Frontal cortex (tissue), 4 donors: ENCODE data around the gene PPP1CC. TPM values are rescaled to one million over a fixed set of nuclear protein-coding genes. Genes with fewer than 3 reads are reported as not detected.
"Not testable (repeated sequence)": the region's sequence is repeated elsewhere in the genome, so short reads cannot be mapped to it uniquely, and the experiment has no call there.

Experiments
- DNase-seq, 2 donors: peaks; one replicate each; pipeline ENCODE4 v3.0.0; 2012; ENCODE audit warnings: low spot score in 2 of 2
- FAIRE-seq: peaks from 2 replicates; lab custom pipeline; 2012; peaks lifted over from hg19 to GRCh38; lab: Jason Lieb, UNC
- total RNA-seq: library from RNA; depleted of rRNA; stranded (reverse); fragments of >200 nt; gene quantifications from one replicate; pipeline ENCODE4 v1.2.3, GENCODE V29; 2014
- donor health status: control.
- donor health status: control.
- donor health status: control.

Gene PPP1CC
- 140 TPM for total RNA-seq

- DNase-seq (peak; percentile 94 to 96), FAIRE-seq (no peak)
Observed at GRCh38 chr12:110742718-110743570, at the start of gene PPP1CC. Gene PPP1CC, minus strand, starts transcription at chr12:110742891. Its CDS starts 184 bp downstream, at chr12:110742707.

GRCh38 chr12:110791589-110791988 is 48.9 kb upstream of the PPP1CC start:
- FAIRE-seq (no peak), DNase-seq (no peak)

GRCh38 chr12:110790301-110790700 is 47.6 kb upstream of the PPP1CC start:
- DNase-seq (no peak), FAIRE-seq (no peak)

- no peak for DNase-seq
- FAIRE-seq, result no peak
Observed at GRCh38 chr12:110786012-110786411, 43.3 kb upstream of the PPP1CC start.

GRCh38 chr12:110785240-110785639 is 42.5 kb upstream of the PPP1CC start:
- FAIRE-seq (no peak), DNase-seq (no peak)

- DNase-seq (no peak), FAIRE-seq (no peak)
Observed at GRCh38 chr12:110782922-110783321, 40.2 kb upstream of the PPP1CC start.

- FAIRE-seq (no peak), DNase-seq (no peak)
Observed at GRCh38 chr12:110782094-110782493, 39.4 kb upstream of the PPP1CC start.

GRCh38 chr12:110780448-110780847 is 37.8 kb upstream of the PPP1CC start:
- FAIRE-seq (no peak), DNase-seq (no peak)

- DNase-seq, result no peak
- no peak for FAIRE-seq
Observed at GRCh38 chr12:110778833-110779577, 36.3 kb upstream of the PPP1CC start.

- FAIRE-seq (no peak), DNase-seq (no peak)
Observed at GRCh38 chr12:110776410-110776809, 33.7 kb upstream of the PPP1CC start.

GRCh38 chr12:110775997-110776396 is 33.3 kb upstream of the PPP1CC start:
- FAIRE-seq (no peak), DNase-seq (no peak)

- DNase-seq (no peak), FAIRE-seq (no peak)
Observed at GRCh38 chr12:110774824-110775223, 32.1 kb upstream of the PPP1CC start.

- FAIRE-seq, result no peak
Observed at GRCh38 chr12:110768960-110769359, 26.3 kb upstream of the PPP1CC start.

GRCh38 chr12:110767863-110768262 is 25.2 kb upstream of the PPP1CC start:
- FAIRE-seq (no peak), DNase-seq (no peak)

More at GRCh38 chr12:110768960-110769359, 26.3 kb upstream of the PPP1CC start:
- no peak for DNase-seq

GRCh38 chr12:110766311-110767154 is 23.8 kb upstream of the PPP1CC start:
- FAIRE-seq (no peak), DNase-seq (no peak)

GRCh38 chr12:110765572-110765971 is 22.9 kb upstream of the PPP1CC start:
- not testable (repeated sequence) for FAIRE-seq, DNase-seq

GRCh38 chr12:110765111-110765510 is 22.4 kb upstream of the PPP1CC start:
- FAIRE-seq (no peak), DNase-seq (no peak)

- FAIRE-seq, result no peak
- DNase-seq, result no peak
Observed at GRCh38 chr12:110763583-110763982, 20.9 kb upstream of the PPP1CC start.

GRCh38 chr12:110762891-110763290 is 20.2 kb upstream of the PPP1CC start:
- DNase-seq, result no peak
- no peak for FAIRE-seq

GRCh38 chr12:110760204-110760609 is 17.5 kb upstream of the PPP1CC start:
- no peak for FAIRE-seq
- DNase-seq, result no peak
